Measurements from ENCODE around the gene GEMIN8. TPM values are rescaled to one million over a fixed set of nuclear protein-coding genes. Genes with fewer than 3 reads are reported as not detected.

Gene GEMIN8
- total RNA-seq, 1 experiment from 2014 or later: 14.8 TPM

- Histone ChIP-seq H3K18ac (ENCODE audit: insufficient read length, low read depth, low read length) (no peak overlapping the region), H3K27ac (ENCODE audit: insufficient read length, low read depth, low read length) (no peak overlapping the region), H2BK15ac (ENCODE audit: low read depth, low read length) (no peak overlapping the region), H3K4me1 (ENCODE audit: insufficient read depth, low read length) (no peaks in the 10 kb centered on the region), H3K23ac (ENCODE audit: insufficient read length, low read depth, low read length) (no peak overlapping the region), H3K27me3 (ENCODE audit: insufficient read depth, low read length) (no peaks in the 10 kb centered on the region), H4K91ac (ENCODE audit: insufficient read length, low read depth, low read length) (no peak overlapping the region), H4K20me1 (ENCODE audit: control insufficient read depth, insufficient read depth, insufficient read length) (no peaks in the 10 kb centered on the region), H2BK20ac (ENCODE audit: low read depth, low read length, poor library complexity, severe bottlenecking) (no peak overlapping the region), H2BK5ac (ENCODE audit: insufficient read length, low read length) (no peak overlapping the region), H2BK120ac (ENCODE audit: low read depth, low read length, poor library complexity, severe bottlenecking) (no peak overlapping the region), H3T11ph (ENCODE audit: low read length) (no peak overlapping the region), H4K8ac (replicated peaks; ENCODE audit: insufficient read length, low read depth, low read length) (no peak overlapping the region), H3K4me2 (ENCODE audit: insufficient read depth, insufficient read length, low read length) (no peak overlapping the region), H3K4ac (ENCODE audit: low read depth, low read length) (no peak overlapping the region), H2AFZ (ENCODE audit: low read length) (no peak overlapping the region), H3K79me2 (ENCODE audit: insufficient read depth, low read length) (no peaks in the 10 kb centered on the region), H2BK12ac (ENCODE audit: insufficient read length, low read depth, low read length) (no peak overlapping the region), H3K56ac (ENCODE audit: insufficient read length, low read depth, low read length) (no peak overlapping the region), H4K5ac (ENCODE audit: insufficient read length, low read depth, low read length) (no peak overlapping the region), H3K23me2 (ENCODE audit: insufficient read length, low read depth, low read length, poor library complexity, severe bottlenecking) (no peaks in the 10 kb centered on the region), H3K9ac (ENCODE audit: extremely low read depth, insufficient read length, low read length) (no peak overlapping the region), H3K14ac (ENCODE audit: insufficient read depth, low read length) (no peak overlapping the region), H3K9me3 (ENCODE audit: control insufficient read depth, low read depth, low read length) (peaks cover 2% of the 10 kb centered on the region), H3K79me1 (ENCODE audit: insufficient read depth, low read depth, low read length, poor library complexity, severe bottlenecking) (no peaks in the 10 kb centered on the region), H2AK5ac (ENCODE audit: insufficient read length, low read length) (no peak overlapping the region)
- H3K4me1 Mint-ChIP-seq: no peaks in the 10 kb centered on the region
- H3K4me3 Mint-ChIP-seq: no peak overlapping the region
- no CpG with 5 or more reads among the region's 1 CpG for WGBS (ENCODE audit: extremely low coverage, insufficient read length, low lambda C conversion rate)
- H3K9me3 Mint-ChIP-seq: peaks cover 32 to 50% of the 10 kb centered on the region in 2 experiments
- H3K27ac Mint-ChIP-seq: no peak overlapping the region
- peaks cover 0 to 2% (median 0%) of the 10 kb centered on the region in 3 experiments; a peak in 1 of 7 replicates for H3K36me3 Mint-ChIP-seq (ENCODE audit: insufficient read depth in 1 of 3, low read depth in 3 of 3)
- no peaks in the 10 kb centered on the region for H3K27me3 Mint-ChIP-seq (ENCODE audit: low read depth)
- no peak for DNase-seq
- no peak for TF ChIP-seq CTCF (conservative IDR thresholded peaks at IDR 0.05)
Observed at GRCh38 chrX:14073071-14073470, 43.4 kb upstream of the GEMIN8 start.

Measured in H9 (cell line).